HepG2 (cell line): ENCODE measurements around the gene ABAT. TPM values are rescaled to one million over a fixed set of nuclear protein-coding genes. Genes with fewer than 3 reads are reported as not detected.

Experiments used
- ATAD3A ChIP-seq: sonication (generic); formaldehyde crosslinking; IDR thresholded peaks from 2 replicates; pipeline ENCODE4 v1.4.0; 2020; ENCODE audit warnings: missing genetic modification reagents
- CERS6 ChIP-seq: sonication (generic); formaldehyde crosslinking; IDR thresholded peaks from 2 replicates; pipeline ENCODE4 v1.5.0; 2020; ENCODE audit warnings: missing genetic modification reagents
- EHMT2 ChIP-seq: fragments of 200-600 bp; sonication (generic); IDR thresholded peaks from 2 replicates; pipeline ENCODE4 v1.7.0; 2017; ENCODE audit warnings: antibody characterized with exemption, low read depth, low read length, borderline replicate concordance
- FOXP1 ChIP-seq, 2 experiments: fragments of 450-650 bp in 1 of 2; IDR thresholded peaks; 2 replicates each; pipeline ENCODE4 v1.6.1; 2017 to 2018; ENCODE audit warnings: antibody characterized with exemption in 1 of 2
- HNRNPK ChIP-seq: fragments of 200-400 bp; formaldehyde crosslinking; IDR thresholded peaks from 2 replicates; pipeline ENCODE4 v1.6.1; 2018; ENCODE audit warnings: low read length, low read depth, moderate library complexity, mild to moderate bottlenecking; ENCODE audit not compliant: poor library complexity, severe bottlenecking
- MYPOP ChIP-seq: sonication (generic); formaldehyde crosslinking; IDR thresholded peaks from 2 replicates; pipeline ENCODE4 v1.8.1; 2023; ENCODE audit warnings: mild to moderate bottlenecking, moderate library complexity, missing genetic modification reagents
- NONO ChIP-seq, 2 experiments: fragments of 450-650 bp in 1 of 2; sonication (generic) in 1 of 2; formaldehyde crosslinking in 1 of 2; IDR thresholded peaks in 1 of 2; conservative IDR thresholded peaks in 1 of 2; 2 replicates each; pipeline versions ENCODE4 v1.6.1 to v1.8.0; 2017 to 2022; ENCODE audit warnings: mild to moderate bottlenecking in 1 of 2, missing genetic modification reagents in 1 of 2, moderate library complexity in 1 of 2
- PITX1 ChIP-seq: sonication (generic); formaldehyde crosslinking; IDR thresholded peaks from 2 replicates; pipeline ENCODE4 v1.5.1; 2020; ENCODE audit warnings: mild to moderate bottlenecking, missing genetic modification reagents
- TFDP1 ChIP-seq: IDR thresholded peaks from 2 replicates; pipeline ENCODE4 v1.6.1; 2016; ENCODE audit warnings: missing compliant biosample characterization, missing genetic modification reagents, borderline replicate concordance
- ZMAT3 ChIP-seq: sonication (generic); formaldehyde crosslinking; conservative IDR thresholded peaks from 2 replicates; pipeline ENCODE4 v1.7.0; 2021; ENCODE audit warnings: missing genetic modification reagents
- ZNF207 ChIP-seq: fragments of 450-650 bp; IDR thresholded peaks from 2 replicates; pipeline ENCODE4 v1.6.1; 2016; ENCODE audit warnings: antibody characterized with exemption, borderline replicate concordance
- ZNF256 ChIP-seq: sonication (generic); formaldehyde crosslinking; conservative IDR thresholded peaks from 2 replicates; pipeline ENCODE4 v1.4.0; 2020; ENCODE audit warnings: missing genetic modification reagents
- ZNF546 ChIP-seq: sonication (generic); formaldehyde crosslinking; conservative IDR thresholded peaks from 2 replicates; pipeline ENCODE4 v1.8.1; 2023; ENCODE audit warnings: mild to moderate bottlenecking, missing genetic modification reagents
- ZNF605 ChIP-seq: sonication (generic); formaldehyde crosslinking; IDR thresholded peaks from 2 replicates; pipeline ENCODE4 v1.8.0; 2022; ENCODE audit warnings: mild to moderate bottlenecking, missing genetic modification reagents
- ZNF639 ChIP-seq: conservative IDR thresholded peaks from 2 replicates; pipeline ENCODE4 v1.6.1; 2018; ENCODE audit warnings: missing genetic modification reagents
- ZNF75D ChIP-seq: sonication (generic); formaldehyde crosslinking; IDR thresholded peaks from 2 replicates; pipeline ENCODE4 v1.8.1; 2023; ENCODE audit warnings: missing genetic modification reagents, mild to moderate bottlenecking, borderline replicate concordance
- ZNF776 ChIP-seq: sonication (generic); formaldehyde crosslinking; IDR thresholded peaks from 2 replicates; pipeline ENCODE4 v1.4.0; 2020; ENCODE audit warnings: mild to moderate bottlenecking, missing genetic modification reagents
- ZSCAN20 ChIP-seq: sonication (generic); formaldehyde crosslinking; IDR thresholded peaks from 2 replicates; pipeline ENCODE4 v1.4.0; 2020; ENCODE audit warnings: missing genetic modification reagents, mild to moderate bottlenecking, borderline replicate concordance
- polyA plus RNA-seq, 8 experiments: library from polyadenylated mRNA; depleted of rRNA in 3 of 8; stranded (reverse) in 7 of 8; unstranded in 1 of 8; fragments of >200 nt; fragmentation: Illumina TruSeq in 4 of 8; extraction: Trizol in 4 of 8; gene quantifications; 2 replicates each; pipeline versions ENCODE4 v1.2.1 to v1.2.3, GENCODE V29; 2011 to 2016; ENCODE audit warnings: low read depth in 4 of 8, missing spikeins in 1 of 8, mixed read lengths in 1 of 8; ENCODE audit not compliant: insufficient read depth in 1 of 8
- total RNA-seq, 5 experiments: library from RNA; depleted of rRNA; stranded (reverse); fragments of >200 nt; fragmentation: Illumina TruSeq; extraction: Trizol; gene quantifications; 2 replicates each; pipeline ENCODE4 v1.2.3, GENCODE V29; 2016; ENCODE audit warnings: low read depth in 1 of 5

The ABAT gene
- total and polyA plus RNA-seq, 2 of the 13 experiments (the other 11 are each of a cell fraction or from before 2014, with no cell fraction given): 47.6 to 97.3 TPM

- TF ChIP-seq TFDP1 (peak; percentile 91; the same call in 1 of the 2 replicates), EHMT2 (no peak), ZMAT3 (peak; percentile 99), ZNF256 (CRISPR knock-in tag) (peak; percentile 95; the same call in 1 of the 2 replicates), ZNF207 (no peak), MYPOP (CRISPR knock-in tag) (peak; percentile 97), ZNF605 (CRISPR knock-in tag) (peak; percentile 99), NONO (IDR thresholded peaks at IDR 0.05) (no peak), NONO (CRISPR knock-in tag; conservative IDR thresholded peaks at IDR 0.05) (peak; percentile 96), PITX1 (CRISPR knock-in tag) (peak; percentile 93), ZNF75D (CRISPR knock-in tag) (no peak; the same call in 1 of the 2 replicates), ZNF776 (CRISPR knock-in tag) (peak; percentile 100), ZNF546 (CRISPR knock-in tag) (peak; percentile 98), ZSCAN20 (CRISPR knock-in tag) (peak; percentile 96), ATAD3A (CRISPR knock-in tag) (no peak; the same call in 1 of the 2 replicates), FOXP1 (IDR thresholded peaks at IDR 0.05) (no peak), FOXP1 (CRISPR knock-in tag; IDR thresholded peaks at IDR 0.05) (peak; percentile 55), HNRNPK (peak; percentile 59), CERS6 (peak; percentile 93; the same call in 1 of the 2 replicates), ZNF639 (CRISPR knock-in tag) (peak; percentile 91)
These were observed 123.2 kb downstream of the ABAT start, which contains the start of the genes PMM2 and TMEM186 (continued) for GRCh38 chr16:8797364-8798173.
